Neuronal stem cell (in vitro differentiated cells): ENCODE results near the gene RBM34.

Experiments used
- DNase-seq: peaks from one replicate; pipeline ENCODE4 v3.0.0-alpha.2; 2013; ENCODE audit warnings: low spot score
- H2AFZ ChIP-seq: one replicate; pipeline ENCODE4 v1.6.1; 2013; ENCODE audit warnings: mild to moderate bottlenecking, low read length, inconsistent platforms
- H2AK5ac ChIP-seq: 2 replicates; pipeline ENCODE4 v1.6.1; 2013; ENCODE audit warnings: low read depth, mild to moderate bottlenecking, inconsistent platforms, low read length, moderate library complexity, mixed read lengths
- H2BK120ac ChIP-seq: 2 replicates; pipeline ENCODE4 v1.6.1; 2013; ENCODE audit warnings: low read depth, mild to moderate bottlenecking, inconsistent platforms, low read length, moderate library complexity, mixed read lengths
- H2BK12ac ChIP-seq: one replicate; pipeline ENCODE4 v1.6.1; 2013; ENCODE audit warnings: low read length, inconsistent platforms
- H2BK15ac ChIP-seq: 2 replicates; pipeline ENCODE4 v1.6.1; 2013; ENCODE audit warnings: mild to moderate bottlenecking, low read length, inconsistent platforms, mixed read lengths
- H2BK5ac ChIP-seq: one replicate; pipeline ENCODE4 v1.6.1; 2013; ENCODE audit warnings: inconsistent platforms, mild to moderate bottlenecking, low read length, moderate library complexity
- H3K14ac ChIP-seq: one replicate; pipeline ENCODE4 v1.6.1; 2013; ENCODE audit warnings: low read length, inconsistent platforms
- H3K18ac ChIP-seq: 2 replicates; pipeline ENCODE4 v1.6.1; 2013; ENCODE audit warnings: low read length, inconsistent platforms
- H3K23ac ChIP-seq: 2 replicates; pipeline ENCODE4 v1.6.1; 2013; ENCODE audit warnings: low read depth, mild to moderate bottlenecking, mixed read lengths, low read length, inconsistent platforms; ENCODE audit not compliant: poor library complexity
- H3K27ac ChIP-seq: replicated peaks from 3 replicates; pipeline ENCODE4 v1.5.1; 2013; ENCODE audit warnings: low read length, inconsistent platforms
- H3K27me3 ChIP-seq, 3 experiments: 2 replicates each; pipeline ENCODE4 v1.6.1; 2013; ENCODE audit warnings: low read length in 3 of 3, mild to moderate bottlenecking in 2 of 3, inconsistent platforms in 1 of 3, low read depth in 1 of 3, mixed read lengths in 1 of 3, moderate library complexity in 1 of 3; ENCODE audit not compliant: control insufficient read depth in 3 of 3, insufficient read depth in 3 of 3
- H3K36me3 ChIP-seq, 2 donors: replicated peaks in 1 of 2; 2 replicates each; pipeline ENCODE4 v1.6.1; 2013; ENCODE audit warnings: low read length in 2 of 2; ENCODE audit not compliant: control insufficient read depth in 2 of 2, insufficient read depth in 2 of 2
- H3K4ac ChIP-seq: 2 replicates; pipeline ENCODE4 v1.6.1; 2013; ENCODE audit warnings: inconsistent platforms, mild to moderate bottlenecking, low read length, moderate library complexity
- H3K4me1 ChIP-seq, 2 donors: 1 replicate in 1 of 2; 2 replicates in 1 of 2; pipeline ENCODE4 v1.6.1; 2013; ENCODE audit warnings: low read length in 2 of 2, low read depth in 1 of 2; ENCODE audit not compliant: control insufficient read depth in 2 of 2, insufficient read depth in 1 of 2
- H3K4me2 ChIP-seq: one replicate; pipeline ENCODE4 v1.6.1; 2013; ENCODE audit warnings: mild to moderate bottlenecking, low read length, inconsistent platforms; ENCODE audit not compliant: insufficient read depth, poor library complexity, severe bottlenecking
- H3K4me3 ChIP-seq, 2 donors: 2 replicates each; pipeline ENCODE4 v1.5.1; 2013; ENCODE audit warnings: low read length in 2 of 2, mild to moderate bottlenecking in 2 of 2, inconsistent platforms in 1 of 2, moderate library complexity in 1 of 2
- H3K79me1 ChIP-seq: one replicate; pipeline ENCODE4 v1.6.1; 2013; ENCODE audit warnings: low read depth, mild to moderate bottlenecking, inconsistent platforms, low read length, moderate library complexity
- H3K9ac ChIP-seq: one replicate; pipeline ENCODE4 v1.6.1; 2013; ENCODE audit warnings: mild to moderate bottlenecking, low read depth, low read length, inconsistent platforms; ENCODE audit not compliant: poor library complexity
- H3K9me3 ChIP-seq, 2 donors: replicated peaks in 1 of 2; 2 replicates each; pipeline versions ENCODE3 to v1.6.1; 2013; ENCODE audit warnings: low read length in 2 of 2, mild to moderate bottlenecking in 2 of 2, inconsistent platforms in 1 of 2, low read depth in 1 of 2, mixed read lengths in 1 of 2, moderate library complexity in 1 of 2; ENCODE audit not compliant: control insufficient read depth in 2 of 2, insufficient read depth in 1 of 2
- H4K8ac ChIP-seq: one replicate; pipeline ENCODE4 v1.6.1; 2013; ENCODE audit warnings: low read depth, mild to moderate bottlenecking, inconsistent platforms, low read length, moderate library complexity
- H4K91ac ChIP-seq: one replicate; pipeline ENCODE4 v1.6.1; 2013; ENCODE audit warnings: low read length, low read depth, mild to moderate bottlenecking, inconsistent platforms; ENCODE audit not compliant: poor library complexity
- WGBS, 2 donors: extraction: QIAGEN DNeasy Blood & Tissue Kit; methylation state at CpG; one replicate each; pipeline ENCODE4 v1.1.7; 2013; ENCODE audit warnings: missing lambda C conversion rate in 2 of 2, mixed read lengths in 1 of 2; ENCODE audit not compliant: insufficient read length in 2 of 2, insufficient replicate concordance in 1 of 2; ENCODE audit errors: extremely low coverage in 2 of 2; 5-methylcytosine and 5-hydroxymethylcytosine counted together

Gene RBM34

DNA sequence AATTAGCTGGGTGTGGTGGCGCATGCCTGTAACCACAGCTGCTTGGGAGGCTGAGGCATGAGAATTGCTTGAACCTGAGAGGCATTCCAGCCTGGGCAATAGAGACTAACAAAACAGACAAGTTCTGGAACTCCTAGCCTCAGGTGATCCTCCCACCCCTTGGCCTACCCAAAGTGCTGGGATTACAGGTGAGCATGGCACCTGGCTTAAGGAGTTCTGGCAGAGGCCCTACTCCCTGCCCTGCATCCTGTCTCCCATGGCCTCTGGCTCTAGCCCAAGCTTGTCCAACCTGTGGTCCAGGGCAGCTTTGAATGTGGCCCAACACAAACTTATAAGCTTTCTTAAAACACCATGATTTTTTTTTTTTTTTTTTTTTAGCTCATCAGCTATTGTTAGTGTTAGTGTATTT, 52.9 kb downstream of the RBM34 start:
- no peak overlapping the region for H4K8ac ChIP-seq

DNA sequence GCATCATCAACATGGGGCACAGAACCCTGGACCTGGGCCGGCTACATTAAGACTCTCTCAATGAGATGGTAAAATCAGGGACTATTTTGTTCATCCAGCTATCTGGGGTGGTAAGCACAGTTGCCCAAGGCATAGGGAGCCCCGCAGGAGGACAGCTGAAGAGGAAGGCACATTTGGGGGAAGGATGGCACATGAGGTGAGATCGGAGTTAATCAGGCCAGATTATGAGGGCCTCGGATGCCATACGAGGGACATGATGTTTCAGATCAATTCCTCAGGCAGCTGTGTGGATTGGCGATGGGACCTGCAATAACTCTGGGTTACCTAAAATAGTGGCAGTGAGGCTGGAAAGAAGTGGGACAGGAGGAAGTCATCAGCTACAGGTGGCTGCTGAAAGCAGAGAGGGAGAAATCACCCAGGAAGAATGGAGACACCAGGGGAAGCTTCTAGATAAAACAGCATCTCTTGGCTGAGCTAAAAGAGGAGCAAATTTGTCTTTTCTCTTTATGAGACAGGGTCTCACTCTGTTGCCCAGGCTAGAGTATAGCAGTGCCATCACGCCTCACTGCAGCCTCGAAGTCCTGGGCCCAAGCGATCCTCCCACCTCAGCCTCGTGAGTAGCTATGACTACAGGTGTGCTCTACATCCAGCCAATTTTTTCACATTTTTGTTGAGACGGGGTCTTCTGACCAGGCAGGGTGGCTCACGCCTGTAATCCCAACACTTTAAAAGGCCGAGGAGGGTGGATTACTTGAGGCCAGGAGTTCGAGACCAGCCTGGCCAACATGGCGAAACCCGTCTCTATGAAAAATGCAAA, 53.5 kb downstream of the RBM34 start:
- Histone ChIP-seq H3K9ac (no peak overlapping the region), H2AK5ac (no peak overlapping the region), H3K9me3 (no peaks in the 10 kb centered on the region), H3K14ac (no peak overlapping the region), H3K36me3 (peaks cover 6 to 58% of the 10 kb centered on the region in 2 donors), H3K4ac (no peak overlapping the region), H2BK12ac (no peak overlapping the region), H4K91ac (no peak overlapping the region), H3K27ac (no peak overlapping the region), H3K23ac (no peak overlapping the region), H3K4me3 (no peak overlapping the region), H3K4me2 (no peak overlapping the region), H3K27me3 (no peaks in the 10 kb centered on the region), H3K4me1 (peaks cover 0 to 6% of the 10 kb centered on the region in 2 donors), H2BK120ac (no peak overlapping the region), H2AFZ (no peak overlapping the region), H3K18ac (no peak overlapping the region), H2BK15ac (no peak overlapping the region), H3K79me1 (no peaks in the 10 kb centered on the region), H4K8ac (no peak overlapping the region), H2BK5ac (no peak overlapping the region)
- DNase-seq, result no peak
- no CpG with 5 or more reads among the region's 16 CpGs for WGBS, 2 donors

More for the DNA sequence above, 52.9 kb downstream of the RBM34 start:
- Histone ChIP-seq H2BK5ac (no peak overlapping the region), H2AFZ (no peak overlapping the region), H3K9ac (no peak overlapping the region), H3K27me3 (no peaks in the 10 kb centered on the region), H3K23ac (no peak overlapping the region), H3K4me2 (no peak overlapping the region), H3K18ac (no peak overlapping the region), H3K9me3 (no peaks in the 10 kb centered on the region), H2AK5ac (no peak overlapping the region), H3K36me3 (peaks cover 8 to 64% of the 10 kb centered on the region in 2 donors), H3K27ac (no peak overlapping the region), H3K4me1 (peaks cover 0 to 6% of the 10 kb centered on the region in 2 donors), H2BK15ac (no peak overlapping the region), H3K4ac (no peak overlapping the region), H3K4me3 (no peak overlapping the region), H3K14ac (no peak overlapping the region), H2BK120ac (no peak overlapping the region), H2BK12ac (no peak overlapping the region), H4K91ac (no peak overlapping the region), H3K79me1 (no peaks in the 10 kb centered on the region)
- DNase-seq, result no peak
- no CpG with 5 or more reads among the region's 1 CpG for WGBS, 2 donors

DNA sequence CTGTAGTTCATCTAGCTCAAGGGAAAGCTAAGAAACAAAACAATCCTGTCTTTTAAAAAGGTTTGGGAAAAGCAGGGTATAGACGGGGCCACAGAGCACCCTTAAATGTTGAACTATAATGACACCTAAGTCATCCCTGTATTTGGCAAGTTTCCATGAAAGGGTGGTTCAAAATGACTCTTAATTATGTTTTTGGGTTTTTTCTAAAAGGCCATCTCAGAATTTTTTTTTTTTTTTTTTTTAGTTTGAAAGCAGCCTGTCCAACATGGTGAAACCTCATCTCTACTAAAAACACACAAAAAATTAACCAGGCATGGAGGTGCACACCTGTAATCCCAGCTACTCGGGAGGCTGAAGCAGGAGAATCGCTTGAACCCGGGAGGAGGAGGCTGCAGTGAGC, 54.6 kb downstream of the RBM34 start:
- H2BK5ac ChIP-seq, result no peak overlapping the region
- H3K4me1 ChIP-seq, result peaks cover 0 to 6% of the 10 kb centered on the region in 2 donors
- no peaks in the 10 kb centered on the region for H3K79me1 ChIP-seq
- H3K14ac ChIP-seq, result no peak overlapping the region
- no peak overlapping the region for H3K4me3 ChIP-seq
- H3K9me3 ChIP-seq, result no peaks in the 10 kb centered on the region
- no peak overlapping the region for H3K4ac ChIP-seq
- H3K36me3 ChIP-seq, result peaks cover 6 to 48% of the 10 kb centered on the region in 2 donors
- no peak for DNase-seq
- no CpG with 5 or more reads among the region's 4 CpGs for WGBS, 2 donors
- H3K4me2 ChIP-seq, result no peak overlapping the region
- no peak overlapping the region for H4K8ac ChIP-seq
- no peak overlapping the region for H2BK120ac ChIP-seq
- H3K9ac ChIP-seq, result no peak overlapping the region
- H3K27ac ChIP-seq, result no peak overlapping the region
- no peak overlapping the region for H4K91ac ChIP-seq
- H2BK15ac ChIP-seq, result no peak overlapping the region
- H2AFZ ChIP-seq, result no peak overlapping the region
- H2BK12ac ChIP-seq, result no peak overlapping the region
- H3K23ac ChIP-seq, result no peak overlapping the region
- no peaks in the 10 kb centered on the region for H3K27me3 ChIP-seq
- H3K18ac ChIP-seq, result no peak overlapping the region
- no peak overlapping the region for H2AK5ac ChIP-seq

DNA sequence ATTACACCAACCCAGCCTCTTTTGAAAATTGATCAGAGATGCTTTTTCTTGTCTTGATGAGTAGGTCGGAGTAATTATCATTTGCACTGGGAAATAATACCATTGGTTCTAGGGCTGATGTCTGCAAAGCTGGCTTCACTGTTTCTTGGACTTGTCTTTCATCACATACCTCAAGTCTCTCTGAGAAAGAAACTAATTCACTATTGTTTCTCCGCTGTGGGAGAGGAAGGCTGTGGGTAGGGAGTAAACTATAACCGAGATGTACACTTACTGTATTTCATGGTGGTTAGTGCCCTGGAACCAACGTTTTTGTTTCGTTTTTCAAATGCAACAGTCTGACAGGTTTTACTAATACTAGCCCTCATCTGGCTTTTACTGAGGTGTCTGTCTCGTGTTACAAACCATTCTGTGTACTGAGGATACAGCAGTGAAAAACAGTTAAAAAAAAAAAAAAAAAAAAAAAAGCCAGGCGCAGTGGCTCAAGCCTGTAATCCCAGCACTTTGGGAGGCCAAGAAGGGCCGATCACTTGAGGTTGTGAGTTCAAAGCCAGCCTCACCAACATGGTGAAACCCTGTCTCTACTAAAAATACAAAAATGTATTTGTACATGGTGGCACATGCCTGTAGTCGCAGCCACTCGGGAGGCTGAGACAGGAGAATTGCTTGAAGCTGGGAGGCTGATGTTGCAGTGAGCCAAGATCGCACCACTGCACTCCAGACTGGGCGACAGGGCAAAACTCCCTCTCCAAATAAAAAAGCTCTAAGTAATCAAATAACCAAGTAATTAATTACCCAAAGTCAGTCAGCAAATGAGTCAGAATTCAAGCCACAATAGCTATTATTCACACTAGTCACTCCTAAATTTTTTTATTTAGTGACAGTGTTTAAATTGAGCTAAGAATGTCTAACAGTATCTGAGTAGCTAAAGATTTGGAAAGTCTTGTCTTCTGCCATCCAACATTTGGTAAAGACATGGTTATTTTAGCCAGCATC, 55.7 kb downstream of the RBM34 start:
- DNase-seq, result no peak
- WGBS, 2 donors, result no CpG with 5 or more reads among the region's 12 CpGs
- H3K23ac ChIP-seq, result no peak overlapping the region
- no peaks in the 10 kb centered on the region for H3K79me1 ChIP-seq
- no peak overlapping the region for H3K27ac ChIP-seq
- no peak overlapping the region for H2BK12ac ChIP-seq
- no peaks in the 10 kb centered on the region for H3K27me3 ChIP-seq
- H2BK120ac ChIP-seq, result no peak overlapping the region
- no peak overlapping the region for H3K4me2 ChIP-seq
- no peak overlapping the region for H3K14ac ChIP-seq
- no peak overlapping the region for H2AK5ac ChIP-seq
- H4K91ac ChIP-seq, result no peak overlapping the region
- no peak overlapping the region for H4K8ac ChIP-seq
- H3K9ac ChIP-seq, result no peak overlapping the region
- H2AFZ ChIP-seq, result no peak overlapping the region
- H3K18ac ChIP-seq, result no peak overlapping the region
- H3K4me3 ChIP-seq, result no peak overlapping the region
- H3K9me3 ChIP-seq, result no peaks in the 10 kb centered on the region
- peaks cover 2 to 6% of the 10 kb centered on the region in 2 donors for H3K4me1 ChIP-seq
- H2BK5ac ChIP-seq, result no peak overlapping the region
- peaks cover 4 to 37% of the 10 kb centered on the region in 2 donors for H3K36me3 ChIP-seq
- H3K4ac ChIP-seq, result no peak overlapping the region
- H2BK15ac ChIP-seq, result no peak overlapping the region
